ENCODE data around the gene RALGAPA2. TPM values are rescaled to one million over a fixed set of nuclear protein-coding genes. Genes with fewer than 3 reads are reported as not detected.

The RALGAPA2 gene
- total and polyA plus RNA-seq, 8 donors, result 34.5 to 79.8 (median 43.1) TPM

- H3K27ac ChIP-seq, result no peak overlapping the region
- H3K36me3 ChIP-seq, result no peaks in the 10 kb centered on the region
- H3K4me1 ChIP-seq, result no peaks in the 10 kb centered on the region
- peaks cover 0 to 13% of the 10 kb centered on the region in 2 donors for H3K27me3 ChIP-seq
- no peak for TF ChIP-seq CTCF (IDR thresholded peaks at IDR 0.05)
- no peak overlapping the region for H3K4me3 ChIP-seq
- DNase-seq (no peak), ATAC-seq (no peak)
- intact Hi-C loops (cut with DNase I), result no loop called here
- H3K9me3 ChIP-seq, result no peaks in the 10 kb centered on the region
Measured at GRCh38 chr20:20353576-20353975, 358.9 kb downstream of the RALGAPA2 start.

- TF ChIP-seq CTCF (IDR thresholded peaks at IDR 0.05), result no peak
- H3K36me3 ChIP-seq, result no peaks in the 10 kb centered on the region
Measured at GRCh38 chr20:20344476-20344875, 368.0 kb downstream of the RALGAPA2 start.

GRCh38 chr20:20343932-20344331 is 368.5 kb downstream of the RALGAPA2 start:
- intact Hi-C loops (cut with DNase I), result no loop called here
- no peak for TF ChIP-seq CTCF (IDR thresholded peaks at IDR 0.05)

More at GRCh38 chr20:20344476-20344875, 368.0 kb downstream of the RALGAPA2 start:
- DNase-seq (no peak), ATAC-seq (no peak)
- intact Hi-C loops (cut with DNase I), result no loop called here
- Histone ChIP-seq H3K27ac (no peak overlapping the region), H3K9me3 (peaks cover 0 to 10% of the 10 kb centered on the region in 2 donors), H3K4me3 (no peak overlapping the region), H3K27me3 (peaks cover 0 to 30% of the 10 kb centered on the region in 2 donors), H3K4me1 (no peaks in the 10 kb centered on the region)

More at GRCh38 chr20:20343932-20344331, 368.5 kb downstream of the RALGAPA2 start:
- no peak for ATAC-seq
- Histone ChIP-seq H3K27ac (no peak overlapping the region), H3K9me3 (peaks cover 0 to 10% of the 10 kb centered on the region in 2 donors), H3K4me3 (no peak overlapping the region), H3K4me1 (no peaks in the 10 kb centered on the region), H3K36me3 (no peaks in the 10 kb centered on the region), H3K27me3 (peaks cover 0 to 30% of the 10 kb centered on the region in 2 donors)
- no peak for DNase-seq
